GM12892 (cell line): ENCODE measurements around the gene GDF11.
A peak's percentile ranks its signal among the peaks of the same experiment; 100 is the strongest.

ENCODE experiments used
- DNase-seq: peaks from one replicate; pipeline ENCODE4 v3.0.0; 2011; ENCODE audit not compliant: insufficient read length
- FAIRE-seq: peaks from 2 replicates; lab custom pipeline; 2011; peaks lifted over from hg19 to GRCh38; lab: Jason Lieb, UNC
- POLR2A ChIP-seq: IDR thresholded peaks from 2 replicates; pipeline ENCODE4 v1.6.1; 2011; ENCODE audit warnings: low read depth, low read length, control low read depth
- POLR2AphosphoS5 ChIP-seq: IDR thresholded peaks from 2 replicates; pipeline ENCODE4 v1.6.1; 2011; ENCODE audit warnings: low read depth, low read length, control low read depth
- TAF1 ChIP-seq: IDR thresholded peaks from 2 replicates; pipeline ENCODE4 v1.6.1; 2011; ENCODE audit warnings: low read depth, mild to moderate bottlenecking, control low read depth, low read length, borderline replicate concordance

The GDF11 gene

GRCh38 chr12:55707841-55708694 is 34.9 kb upstream of the GDF11 start, which contains the start of gene ITGA7:
Gene ITGA7, minus strand, starts transcription at chr12:55707904. Its CDS starts 222 bp downstream, at chr12:55707682.
- TF ChIP-seq POLR2A: no peak
- TF ChIP-seq POLR2AphosphoS5: no peak
- no peak for TF ChIP-seq TAF1
- DNase-seq: peak; percentile 71
- FAIRE-seq: no peak

- DNase-seq: no peak
- TF ChIP-seq TAF1: no peak
- no peak for TF ChIP-seq POLR2AphosphoS5
- no peak for TF ChIP-seq POLR2A
- FAIRE-seq: no peak
Measured at GRCh38 chr12:55708695-55709233, 34.2 kb upstream of the GDF11 start.

GRCh38 chr12:55711786-55712553 is 31.0 kb upstream of the GDF11 start:
- TF ChIP-seq POLR2A: no peak
- no peak for TF ChIP-seq POLR2AphosphoS5
- TF ChIP-seq TAF1: no peak
- FAIRE-seq (no peak), DNase-seq (no peak)

GRCh38 chr12:55712700-55713415 is 30.1 kb upstream of the GDF11 start:
- FAIRE-seq (no peak), DNase-seq (no peak)
- TF ChIP-seq POLR2A (no peak), TAF1 (no peak)

- TF ChIP-seq TAF1 (no peak), POLR2AphosphoS5 (no peak), POLR2A (no peak)
- no peak for FAIRE-seq
- no peak for DNase-seq
Measured at GRCh38 chr12:55713721-55714120, 29.2 kb upstream of the GDF11 start.

GRCh38 chr12:55715169-55715764 is 27.7 kb upstream of the GDF11 start:
- TF ChIP-seq POLR2A (no peak), TAF1 (no peak), POLR2AphosphoS5 (no peak)
- FAIRE-seq (no peak), DNase-seq (no peak)

GRCh38 chr12:55715833-55716581 is 26.9 kb upstream of the GDF11 start, which contains the start of gene BLOC1S1:
Gene BLOC1S1, plus strand, starts transcription at chr12:55716046. Its CDS starts 6 bp downstream, at chr12:55716052.
- DNase-seq (peak; percentile 97), FAIRE-seq (peak; percentile 85)
- TF ChIP-seq POLR2A (peak; percentile 52), POLR2AphosphoS5 (peak; percentile 44; the same call in 1 of the 2 replicates), TAF1 (peak; percentile 34; the same call in 1 of the 2 replicates)

GRCh38 chr12:55716582-55716957 is 26.4 kb upstream of the GDF11 start:
- FAIRE-seq (peak; percentile 17), DNase-seq (no peak)
- TF ChIP-seq POLR2A (no peak), POLR2AphosphoS5 (no peak)

- no peak for DNase-seq
Measured at GRCh38 chr12:55717011-55718007, 25.6 kb upstream of the GDF11 start.

More at GRCh38 chr12:55717011-55718007, 25.6 kb upstream of the GDF11 start:
- no peak for TF ChIP-seq POLR2A
- TF ChIP-seq POLR2AphosphoS5: no peak
- no peak for TF ChIP-seq TAF1
- FAIRE-seq: no peak
